Stimulated activated CD4-positive, alpha-beta T cell treated with anti-CD3 and anti-CD28 coated beads, Interleukin-2, amount 100 ng/mL, for 24 hours (primary cell): ENCODE data around the gene TACR1.
"Not testable (repeated sequence)": the region's sequence is repeated elsewhere in the genome, so short reads cannot be mapped to it uniquely, and the experiment has no call there.

ENCODE experiments used
- DNase-seq, 2 donors: peaks; one replicate each; pipeline ENCODE4 v3.0.0-alpha.2; 2020

TACR1 gene

DNA sequence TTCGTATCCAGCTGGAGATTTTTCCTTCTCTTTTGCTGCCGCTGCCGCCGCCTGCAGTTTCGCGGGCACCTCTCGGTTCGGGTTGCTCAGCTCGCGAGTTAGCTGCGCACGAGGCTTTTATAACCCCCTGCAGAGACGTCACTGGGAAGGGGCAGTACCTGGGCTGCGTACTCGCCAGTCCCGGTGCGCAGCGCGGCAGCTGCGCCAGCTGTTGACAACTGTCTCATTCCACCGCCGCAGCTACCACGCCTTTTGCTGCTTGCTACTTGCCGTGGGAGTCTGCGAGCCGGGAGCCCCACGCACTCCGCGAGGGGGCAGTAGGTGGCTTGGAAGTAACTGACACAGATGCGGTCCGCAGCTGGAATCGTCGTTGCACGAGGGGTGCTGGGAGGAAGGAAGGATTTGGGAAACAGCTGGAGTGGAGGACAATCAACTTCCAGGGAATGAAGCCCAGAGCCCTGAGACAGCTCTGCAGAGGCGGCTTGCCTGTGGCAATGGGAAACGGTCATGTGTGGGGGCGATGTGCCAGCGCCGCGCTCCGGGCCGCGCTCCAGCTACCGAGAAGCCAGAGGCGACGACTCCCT lies at the start of gene TACR1:
Gene TACR1, minus strand, starts transcription at position 93 of the 584 bp plus-strand sequence. CDS start 586 bp downstream, outside the sequence.
- peak; percentile 40 to 67 for DNase-seq

DNA sequence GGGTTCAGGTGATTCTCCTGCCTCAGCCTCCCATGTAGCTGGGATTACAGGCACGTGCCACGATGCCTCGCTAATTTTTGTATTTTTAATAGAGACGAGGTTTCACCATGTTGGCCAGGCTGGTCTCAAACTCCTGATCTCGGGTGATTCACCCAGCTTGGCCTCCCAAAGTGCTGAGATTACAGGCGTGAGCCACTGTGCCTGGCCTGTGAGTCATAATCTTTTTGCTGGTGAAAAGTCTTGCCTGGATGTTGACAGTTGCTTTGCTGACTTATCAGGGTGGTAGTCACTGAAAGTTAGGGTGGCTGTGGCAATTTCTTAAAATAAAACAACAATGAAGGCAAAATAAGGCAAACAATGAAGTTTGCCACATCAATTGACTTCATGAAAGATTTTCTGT lies 49.3 kb upstream of the TACR1 start:
- not testable (repeated sequence) for DNase-seq

DNA sequence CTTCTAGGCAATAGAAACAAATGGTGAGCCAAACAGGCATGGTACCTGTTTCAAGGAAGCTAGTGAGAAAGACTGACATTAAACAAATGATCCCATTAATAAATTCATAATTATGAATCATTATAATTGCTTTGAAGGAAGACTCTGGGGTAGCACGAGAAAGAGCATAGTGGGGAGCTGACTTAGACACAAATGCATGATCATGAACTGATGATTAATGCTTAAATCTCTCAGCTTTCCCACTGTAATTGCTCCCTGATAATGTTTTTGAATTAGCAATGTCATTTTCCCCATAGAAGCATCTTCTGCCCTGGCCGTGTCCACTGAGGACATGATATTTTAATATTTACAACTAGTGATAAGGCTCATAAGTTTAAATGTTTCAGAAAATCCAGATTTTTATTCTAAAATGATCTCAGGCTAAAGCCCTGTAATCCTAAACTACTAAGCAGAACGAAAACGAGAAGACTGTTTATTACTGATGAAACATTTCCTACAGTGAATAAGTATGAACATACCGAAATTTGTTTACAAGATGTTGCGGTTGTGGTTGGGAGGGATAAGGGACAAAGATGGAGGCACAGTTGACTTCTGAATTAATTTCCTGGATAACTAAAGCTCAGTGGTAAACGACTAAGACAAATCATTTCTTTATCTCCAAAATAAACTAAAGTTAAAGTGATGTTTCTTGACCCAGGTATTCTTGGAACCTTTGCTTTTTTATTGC lies 47.3 kb upstream of the TACR1 start:
- no peak for DNase-seq

DNA sequence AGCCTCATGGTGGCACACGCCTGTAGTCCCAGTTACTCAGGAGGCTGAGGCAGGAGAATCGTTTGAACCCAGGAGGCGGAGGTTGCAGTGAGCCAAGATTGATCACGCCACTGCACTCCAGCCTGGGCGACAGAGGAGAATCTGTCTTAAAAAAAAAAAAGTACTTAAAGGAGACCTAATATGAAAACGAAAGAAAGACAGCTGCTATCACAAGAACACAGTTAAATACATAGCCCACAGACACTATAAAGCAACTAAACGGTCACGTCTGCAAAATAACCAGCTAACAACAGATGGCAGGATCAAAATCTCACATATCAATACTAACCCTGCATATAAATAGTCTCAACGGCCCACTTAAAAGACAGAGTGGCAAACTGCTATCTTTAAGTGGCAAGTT lies 43.9 kb upstream of the TACR1 start:
- no peak for DNase-seq

DNA sequence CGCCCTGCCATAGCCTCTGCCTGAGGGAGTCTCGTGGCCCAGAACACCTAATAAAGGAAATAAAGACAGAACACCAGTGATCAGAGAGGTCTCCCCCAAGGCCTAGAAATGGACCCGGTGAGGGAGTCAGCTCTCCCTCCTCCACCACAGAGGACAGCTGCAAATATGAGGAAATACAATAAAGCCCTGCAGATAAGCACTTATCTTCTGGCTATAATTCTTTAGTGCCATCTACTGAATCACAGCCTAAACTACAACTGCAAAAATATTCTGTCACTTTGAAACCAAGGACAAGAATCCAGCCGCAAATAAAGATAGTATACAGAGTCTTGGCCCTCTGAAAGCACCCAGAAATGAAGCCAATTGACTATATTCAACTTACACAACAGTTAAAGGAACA lies 42.4 kb upstream of the TACR1 start:
- no peak for DNase-seq

GRCh38 chr2:75238670-75239330 lies 39.5 kb upstream of the TACR1 start:
- no peak for DNase-seq

- DNase-seq = no peak
Measured at GRCh38 chr2:75237296-75237695, 38.0 kb upstream of the TACR1 start.

DNA sequence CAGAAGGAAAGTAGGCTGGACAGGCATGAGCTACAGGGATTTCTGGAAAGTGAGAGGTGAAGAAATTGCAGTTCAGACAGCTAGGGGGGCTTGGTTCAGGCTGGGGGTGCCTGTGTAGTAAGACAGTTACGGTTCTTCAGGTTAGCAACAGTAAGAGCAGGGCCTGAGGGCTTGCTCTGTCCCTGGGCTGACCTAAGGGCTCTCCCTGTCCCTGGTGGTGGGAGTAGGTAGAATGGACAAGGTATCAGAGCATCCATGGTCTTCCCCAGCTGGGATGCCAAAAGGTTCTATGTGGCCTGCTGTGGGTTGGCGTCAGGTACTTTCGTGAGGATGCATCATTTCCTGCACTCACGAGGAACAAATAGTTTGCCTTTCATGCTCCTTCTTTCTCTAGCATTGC lies 34.6 kb upstream of the TACR1 start:
- no peak for DNase-seq

GRCh38 chr2:75226617-75227016 lies 27.3 kb upstream of the TACR1 start:
- no peak for DNase-seq

GRCh38 chr2:75226099-75226498 lies 26.8 kb upstream of the TACR1 start:
- DNase-seq = no peak

DNA sequence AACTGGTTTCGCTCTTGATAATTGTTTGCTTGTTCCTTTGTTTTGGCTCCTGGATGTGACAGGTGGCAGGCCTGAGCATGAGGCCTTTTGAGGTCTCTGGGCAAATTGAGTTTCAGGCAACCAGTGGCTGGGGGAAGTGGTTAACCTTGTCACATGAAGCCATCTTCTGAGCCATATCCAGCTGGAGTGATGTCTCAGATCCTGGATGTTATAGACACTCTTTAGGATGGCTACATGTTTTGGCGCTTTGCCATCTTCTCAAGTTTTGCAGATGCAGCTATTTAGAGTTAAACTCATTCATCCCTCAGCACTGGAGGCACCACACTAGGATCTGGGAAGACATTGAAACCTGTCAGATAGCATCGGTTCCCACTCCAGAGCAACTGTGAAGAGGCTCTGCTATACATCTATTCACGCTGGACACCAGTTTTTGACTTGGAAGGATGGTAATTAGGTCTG lies 25.3 kb upstream of the TACR1 start:
- no peak for DNase-seq

GRCh38 chr2:75222527-75222926 lies 23.2 kb upstream of the TACR1 start:
- DNase-seq = no peak

GRCh38 chr2:75221862-75222261 lies 22.5 kb upstream of the TACR1 start:
- no peak for DNase-seq

DNA sequence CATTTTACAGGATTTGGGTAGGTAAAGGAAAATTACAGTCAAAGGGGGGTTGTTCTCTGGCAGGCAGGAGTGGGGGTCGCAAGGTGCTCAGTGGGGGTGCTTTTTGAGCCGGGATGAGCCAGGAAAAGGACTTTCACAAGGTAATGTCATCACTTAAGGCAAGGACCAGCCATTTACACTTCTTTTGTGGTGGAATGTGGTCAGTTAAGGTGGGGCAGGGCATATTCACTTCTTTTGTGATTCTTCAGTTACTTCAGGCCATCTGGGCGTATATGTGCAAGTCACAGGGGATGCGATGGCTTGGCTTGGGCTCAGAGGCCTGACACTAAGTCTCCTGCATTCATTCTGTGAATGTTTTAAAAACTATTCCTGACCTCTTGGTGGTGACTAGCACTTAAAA lies 19.9 kb upstream of the TACR1 start:
- DNase-seq = not testable (repeated sequence)

DNA sequence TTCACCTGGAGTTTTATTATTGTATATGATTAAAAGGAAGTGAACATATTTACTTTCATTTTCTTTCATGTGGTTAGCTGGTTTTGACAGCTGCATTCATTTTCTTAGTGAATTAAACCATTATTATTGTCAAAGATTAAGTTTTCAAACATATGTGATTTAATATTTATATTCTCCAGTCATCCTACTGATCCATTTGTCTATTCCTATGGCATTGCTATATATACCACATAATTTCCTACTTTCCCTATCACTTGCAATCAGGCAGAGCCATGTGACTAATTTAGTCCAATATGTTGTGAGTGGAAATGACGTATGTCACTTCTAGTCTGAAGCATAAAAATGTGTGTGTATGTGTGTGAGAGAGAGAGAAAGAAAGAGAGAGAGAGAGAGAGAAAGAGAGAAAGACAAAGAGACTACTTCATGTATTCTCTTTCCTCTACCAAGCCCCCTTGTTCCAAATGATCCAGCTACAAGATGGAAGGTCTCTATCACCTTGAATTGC lies 12.0 kb upstream of the TACR1 start:
- DNase-seq = no peak

DNA sequence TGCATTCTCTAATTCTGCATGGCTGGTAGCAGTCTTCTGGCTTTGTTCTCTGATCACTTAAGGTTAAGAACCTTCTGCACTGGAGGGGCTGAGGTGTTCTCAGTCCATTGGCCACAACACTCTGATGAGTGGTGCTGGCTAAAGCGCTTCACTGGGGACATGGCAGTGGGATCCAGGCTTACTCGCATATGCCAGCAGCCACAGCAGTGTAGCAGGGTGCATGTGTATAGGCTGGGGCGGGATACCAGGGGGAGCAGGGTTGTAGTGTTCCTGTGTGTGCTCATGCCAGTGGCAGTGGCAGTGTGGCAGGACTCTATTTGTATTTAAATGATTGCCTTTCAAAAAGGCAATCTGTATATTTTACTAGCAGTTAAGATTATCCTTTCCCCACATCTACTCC lies 11.1 kb upstream of the TACR1 start:
- DNase-seq = no peak

- DNase-seq = no peak
Measured at GRCh38 chr2:75208738-75209137, 9.4 kb upstream of the TACR1 start.

- DNase-seq = no peak
Measured at GRCh38 chr2:75204833-75205232, 5.5 kb upstream of the TACR1 start.

DNA sequence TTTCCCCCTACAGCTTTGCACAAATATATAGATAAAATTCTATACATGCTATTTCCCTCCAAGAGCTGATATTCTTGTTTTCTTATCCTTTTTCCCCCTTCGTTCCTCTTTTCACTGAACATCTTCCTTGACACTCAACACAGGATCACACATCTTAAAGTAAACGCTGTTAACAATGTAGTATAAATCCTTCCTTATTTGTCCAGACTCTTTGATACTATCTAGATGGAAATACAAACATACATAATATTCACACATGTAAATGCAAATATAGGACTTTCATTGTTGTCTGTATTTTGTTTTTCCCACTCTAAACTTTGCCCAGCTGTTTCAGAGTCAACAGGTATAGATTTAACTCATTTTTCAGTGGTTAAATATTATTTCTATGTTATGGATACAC lies 3.0 kb upstream of the TACR1 start:
- DNase-seq = no peak

GRCh38 chr2:75200140-75201096 lies 1.1 kb upstream of the TACR1 start:
- peak in 1 of 2 donors; percentile 28 for DNase-seq

DNA sequence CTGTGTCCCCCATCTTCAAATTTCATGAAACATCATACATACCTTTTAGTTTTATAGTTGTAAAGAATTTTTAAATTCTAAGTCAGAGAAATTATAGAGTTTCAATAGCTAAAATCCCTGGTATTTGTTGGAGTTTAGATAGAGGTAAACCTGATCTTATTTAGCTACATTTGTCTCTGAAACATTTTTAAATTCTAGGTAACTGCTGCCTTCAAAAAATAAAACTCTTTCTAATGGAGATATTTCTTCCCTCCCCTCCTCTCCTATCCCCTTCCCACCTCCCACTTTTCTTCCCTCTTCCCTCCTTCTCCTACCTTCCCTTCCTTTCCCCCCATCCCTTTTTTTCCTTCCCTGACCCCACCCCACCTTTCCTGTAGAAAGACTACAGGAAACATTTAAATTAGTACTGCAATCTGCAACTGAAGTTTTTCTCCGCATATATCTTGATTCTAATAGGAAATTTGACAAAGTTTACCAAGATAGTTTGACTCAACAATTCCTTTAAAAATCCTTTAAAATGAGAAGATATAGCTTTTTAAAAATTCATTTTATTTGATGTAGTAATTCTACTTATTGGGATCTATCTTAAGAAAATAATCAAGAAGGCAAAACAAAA lies 4.1 kb downstream of the TACR1 start:
- DNase-seq = no peak

- DNase-seq = no peak
Measured at GRCh38 chr2:75194184-75194868, 5.0 kb downstream of the TACR1 start.
